ENCODE measurements around the gene HSPB2. TPM values are rescaled to one million over a fixed set of nuclear protein-coding genes. Genes with fewer than 3 reads are reported as not detected.

HSPB2 gene
- total and polyA plus RNA-seq, 2 of the 4 experiments (the other 2 are of a cell fraction) = 0.18 to 0.55 TPM

DNA sequence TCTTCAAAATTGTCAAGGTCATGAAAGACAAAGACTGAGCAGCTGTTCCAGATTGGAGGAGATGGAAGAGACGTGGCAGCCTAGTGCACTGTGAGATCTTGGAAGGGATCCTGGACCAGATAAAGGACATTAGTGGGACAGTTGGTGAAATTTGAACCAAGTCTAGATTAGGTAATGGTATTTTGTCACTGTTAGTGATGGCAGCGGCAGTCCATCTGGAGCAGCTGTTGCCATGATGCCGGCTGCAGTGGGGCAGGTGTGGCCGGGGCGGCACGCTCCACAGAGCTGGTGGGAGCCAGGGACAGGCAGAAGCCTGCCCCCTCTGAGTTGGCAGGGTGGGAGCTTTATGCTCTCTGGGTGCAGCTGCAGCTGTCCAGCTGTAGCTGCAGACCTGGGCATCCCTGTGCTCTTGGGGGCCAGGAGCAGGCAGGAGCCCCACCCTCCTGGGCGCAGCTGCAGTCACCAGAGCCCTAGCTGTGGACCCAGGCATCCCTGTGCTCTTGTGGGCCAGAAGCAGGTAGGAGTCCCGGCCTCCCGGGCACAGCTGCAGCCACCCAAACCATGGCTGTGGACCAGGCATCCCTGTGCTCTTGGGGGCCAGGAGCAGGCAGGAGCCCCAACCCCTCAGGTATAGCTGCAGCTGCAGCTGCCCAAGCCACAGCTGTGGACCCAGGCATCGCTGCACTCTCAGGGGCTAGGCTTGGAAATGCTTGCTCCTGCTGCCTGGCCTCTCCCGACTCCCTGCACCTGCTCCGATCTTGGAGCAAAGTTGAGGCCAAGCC is 45.3 kb downstream of the HSPB2 start:
- 96% methylated on average over 9 of the region's 12 CpGs; no CpG with 5 or more reads in 1 of the 2 experiments for WGBS, 2 experiments (ENCODE audit: extremely low coverage in 2 of 2, insufficient read length in 1 of 2)
- ATAC-seq (ENCODE audit: low read depth) = no peak
- Histone ChIP-seq H4K91ac (ENCODE audit: insufficient read depth, low read depth, low read length) (no peak overlapping the region), H3K27ac (ENCODE audit: insufficient read depth, low read length) (no peak overlapping the region), H3K27me3 (ENCODE audit: control insufficient read depth, insufficient read depth, low read length) (no peaks in the 10 kb centered on the region), H2BK15ac (ENCODE audit: low read depth, low read length) (no peak overlapping the region), H3K56ac (ENCODE audit: extremely low read depth, insufficient read depth, low read length) (no peak overlapping the region), H2AFZ (replicated peaks; ENCODE audit: low read length, poor library complexity) (no peak overlapping the region), H3K4ac (ENCODE audit: low read depth, low read length) (no peak overlapping the region), H2BK120ac (ENCODE audit: low read depth, low read length) (no peak overlapping the region), H3K79me1 (ENCODE audit: low read depth in 1 of 2, low read length in 2 of 2) (no peaks in the 10 kb centered on the region; a peak in 2 of 4 replicates), H4K8ac (ENCODE audit: low read depth in 2 of 2, low read length in 2 of 2) (no peak overlapping the region), H3K4me2 (ENCODE audit: low read depth, low read length) (no peak overlapping the region), H4K5ac (ENCODE audit: low read depth, low read length) (no peak overlapping the region), H3K18ac (ENCODE audit: low read depth, low read length) (no peak overlapping the region), H4K20me1 (ENCODE audit: insufficient read depth, low read length) (no peaks in the 10 kb centered on the region), H2AK5ac (ENCODE audit: low read depth, low read length) (no peak overlapping the region), H2BK5ac (ENCODE audit: low read depth, low read length, poor library complexity, severe bottlenecking) (no peak overlapping the region), H2BK20ac (ENCODE audit: low read depth, low read length) (no peak overlapping the region), H3K36me3 (ENCODE audit: control insufficient read depth, insufficient read depth, low read length) (peaks cover 2% of the 10 kb centered on the region), H3K4me1 (ENCODE audit: control insufficient read depth, insufficient read depth, low read length) (no peaks in the 10 kb centered on the region), H3K4me3 (ENCODE audit: insufficient read depth, low read depth, low read length) (no peak overlapping the region), H3K9me1 (ENCODE audit: insufficient read depth, low read length) (no peaks in the 10 kb centered on the region), H3K14ac (replicated peaks; ENCODE audit: low read depth, low read length) (no peak overlapping the region), H2AK9ac (replicated peaks; ENCODE audit: low read depth, low read length, poor library complexity) (peak overlapping the region; percentile 37), H3K9me3 (ENCODE audit: control insufficient read depth, insufficient read depth, low read length) (no peaks in the 10 kb centered on the region), H3K23ac (ENCODE audit: low read depth, low read length) (no peak overlapping the region), H3K9ac (ENCODE audit: low read depth, low read length) (no peak overlapping the region)
- in situ Hi-C loops (cut with MboI; ENCODE audit: low sequenced_read_pairs) = no loop called here
- no TSS peak for BruUV-seq (replicated peaks)
- POLR2A ChIA-PET (ENCODE audit: unreplicated experiment) = no interaction called here
- DNase-seq = no peak
- intact Hi-C loops (cut with micrococcal nuclease) = no loop called here
- CTCF ChIA-PET = interaction anchor here (1.1 kb wide), 1 partner anchor 12 kb away, joined by 3 read pairs; no protein-coding TSS in a partner anchor
- TF ChIP-seq, protein P1, sequence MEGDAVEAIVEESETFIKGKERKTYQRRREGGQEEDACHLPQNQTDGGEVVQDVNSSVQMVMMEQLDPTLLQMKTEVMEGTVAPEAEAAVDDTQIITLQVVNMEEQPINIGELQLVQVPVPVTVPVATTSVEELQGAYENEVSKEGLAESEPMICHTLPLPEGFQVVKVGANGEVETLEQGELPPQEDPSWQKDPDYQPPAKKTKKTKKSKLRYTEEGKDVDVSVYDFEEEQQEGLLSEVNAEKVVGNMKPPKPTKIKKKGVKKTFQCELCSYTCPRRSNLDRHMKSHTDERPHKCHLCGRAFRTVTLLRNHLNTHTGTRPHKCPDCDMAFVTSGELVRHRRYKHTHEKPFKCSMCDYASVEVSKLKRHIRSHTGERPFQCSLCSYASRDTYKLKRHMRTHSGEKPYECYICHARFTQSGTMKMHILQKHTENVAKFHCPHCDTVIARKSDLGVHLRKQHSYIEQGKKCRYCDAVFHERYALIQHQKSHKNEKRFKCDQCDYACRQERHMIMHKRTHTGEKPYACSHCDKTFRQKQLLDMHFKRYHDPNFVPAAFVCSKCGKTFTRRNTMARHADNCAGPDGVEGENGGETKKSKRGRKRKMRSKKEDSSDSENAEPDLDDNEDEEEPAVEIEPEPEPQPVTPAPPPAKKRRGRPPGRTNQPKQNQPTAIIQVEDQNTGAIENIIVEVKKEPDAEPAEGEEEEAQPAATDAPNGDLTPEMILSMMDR (conservative IDR thresholded peaks at IDR 0.05; ENCODE audit: low read depth, low read length) = no peak
- no peak for TF ChIP-seq SMC3 (IDR thresholded peaks at IDR 0.05; ENCODE audit: low read depth, low read length)
- dilution Hi-C loops (cut with HindIII; ENCODE audit: low sequenced_read_pairs, unreplicated experiment) = no loop called here

Measured in IMR-90 (cell line).